Measurements from ENCODE around the gene MRPL44.

Gene MRPL44

DNA sequence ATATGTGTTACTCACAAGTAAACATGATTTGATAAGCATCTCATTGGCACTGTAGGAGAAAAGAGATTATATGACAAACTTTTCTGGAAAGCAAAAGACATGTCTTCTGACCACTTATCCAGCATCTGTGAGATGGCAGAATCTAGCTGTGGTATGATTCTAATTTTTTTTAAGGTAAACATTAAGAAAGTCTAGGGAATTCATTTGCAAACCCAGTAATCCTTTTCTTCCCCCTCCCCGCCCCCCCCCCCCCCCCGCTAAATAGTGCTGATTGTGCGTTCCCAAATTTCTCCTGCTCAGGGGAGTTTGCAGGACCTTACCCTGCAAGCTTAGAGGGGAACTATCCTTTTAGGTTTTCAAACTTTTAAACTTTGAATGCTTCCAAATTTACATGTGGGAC lies 12.1 kb downstream of the MRPL44 start:
- Histone ChIP-seq H3K18ac (ENCODE audit: low read length) (no peak overlapping the region), H2BK12ac (ENCODE audit: low read length) (no peak overlapping the region), H2BK5ac (ENCODE audit: low read depth, low read length, poor library complexity) (no peak overlapping the region), H3K9me3 (ENCODE audit: insufficient read depth, low read depth, low read length) (no peaks in the 10 kb centered on the region), H2AK5ac (ENCODE audit: low read length) (no peak overlapping the region), H3K36me3 (ENCODE audit: control insufficient read depth in 1 of 2, insufficient read depth in 2 of 2, low read length in 2 of 2) (peaks cover 10 to 11% of the 10 kb centered on the region in 2 experiments), H4K12ac (ENCODE audit: low read depth, low read length) (no peak overlapping the region), H3K9ac (ENCODE audit: low read length) (no peak overlapping the region), H3K4me2 (ENCODE audit: low read length) (no peak overlapping the region), H3K4me3 (ENCODE audit: low read depth, low read length) (no peak overlapping the region), H3K27me3 (ENCODE audit: insufficient read depth, low read length) (no peaks in the 10 kb centered on the region), H3K79me2 (ENCODE audit: control insufficient read depth, insufficient read depth, low read length, poor library complexity) (no peaks in the 10 kb centered on the region), H3K14ac (ENCODE audit: low read length) (no peak overlapping the region), H4K8ac (ENCODE audit: low read depth, low read length) (no peak overlapping the region), H3K27ac (ENCODE audit: low read depth, low read length) (no peak overlapping the region), H3K4ac (ENCODE audit: low read depth, low read length) (no peak overlapping the region), H4K91ac (ENCODE audit: low read depth, low read length) (no peak overlapping the region), H3K23ac (ENCODE audit: low read length) (no peak overlapping the region), H2AFZ (ENCODE audit: insufficient read depth, low read length, poor library complexity) (no peak overlapping the region), H2BK120ac (ENCODE audit: insufficient read depth, low read length, poor library complexity) (no peak overlapping the region), H3K4me1 (ENCODE audit: control insufficient read depth in 1 of 2, insufficient read depth in 2 of 2, low read length in 2 of 2) (no peaks in the 10 kb centered on the region), H3K79me1 (ENCODE audit: low read length) (no peaks in the 10 kb centered on the region)
- no peak for DNase-seq
- no CpG with 5 or more reads among the region's 3 CpGs for WGBS (ENCODE audit: extremely low coverage, insufficient coverage, insufficient read length)

GRCh38 chr2:223969856-223970255 lies 12.6 kb downstream of the MRPL44 start:
- Histone ChIP-seq H4K12ac (ENCODE audit: low read depth, low read length) (no peak overlapping the region), H2BK12ac (ENCODE audit: low read length) (no peak overlapping the region), H3K4ac (ENCODE audit: low read depth, low read length) (no peak overlapping the region), H3K4me2 (ENCODE audit: low read length) (no peak overlapping the region), H3K27me3 (ENCODE audit: insufficient read depth, low read length) (no peaks in the 10 kb centered on the region), H3K27ac (ENCODE audit: low read depth, low read length) (no peak overlapping the region), H3K9ac (ENCODE audit: low read length) (no peak overlapping the region), H3K14ac (ENCODE audit: low read length) (no peak overlapping the region), H3K18ac (ENCODE audit: low read length) (no peak overlapping the region), H2AK5ac (ENCODE audit: low read length) (no peak overlapping the region), H3K79me1 (ENCODE audit: low read length) (no peaks in the 10 kb centered on the region), H3K4me3 (ENCODE audit: low read depth, low read length) (no peak overlapping the region), H4K8ac (ENCODE audit: low read depth, low read length) (no peak overlapping the region), H3K36me3 (ENCODE audit: control insufficient read depth in 1 of 2, insufficient read depth in 2 of 2, low read length in 2 of 2) (peaks cover 10 to 11% of the 10 kb centered on the region in 2 experiments), H3K23ac (ENCODE audit: low read length) (no peak overlapping the region), H3K4me1 (ENCODE audit: control insufficient read depth in 1 of 2, insufficient read depth in 2 of 2, low read length in 2 of 2) (no peaks in the 10 kb centered on the region), H2BK120ac (ENCODE audit: insufficient read depth, low read length, poor library complexity) (no peak overlapping the region), H3K9me3 (ENCODE audit: insufficient read depth, low read depth, low read length) (no peaks in the 10 kb centered on the region), H3K79me2 (ENCODE audit: control insufficient read depth, insufficient read depth, low read length, poor library complexity) (no peaks in the 10 kb centered on the region), H2AFZ (ENCODE audit: insufficient read depth, low read length, poor library complexity) (no peak overlapping the region), H2BK5ac (ENCODE audit: low read depth, low read length, poor library complexity) (no peak overlapping the region), H4K91ac (ENCODE audit: low read depth, low read length) (no peak overlapping the region)
- peak; percentile 63 to 79 for DNase-seq
- WGBS (ENCODE audit: extremely low coverage, insufficient coverage, insufficient read length) = no CpG with 5 or more reads among the region's 1 CpG

DNA sequence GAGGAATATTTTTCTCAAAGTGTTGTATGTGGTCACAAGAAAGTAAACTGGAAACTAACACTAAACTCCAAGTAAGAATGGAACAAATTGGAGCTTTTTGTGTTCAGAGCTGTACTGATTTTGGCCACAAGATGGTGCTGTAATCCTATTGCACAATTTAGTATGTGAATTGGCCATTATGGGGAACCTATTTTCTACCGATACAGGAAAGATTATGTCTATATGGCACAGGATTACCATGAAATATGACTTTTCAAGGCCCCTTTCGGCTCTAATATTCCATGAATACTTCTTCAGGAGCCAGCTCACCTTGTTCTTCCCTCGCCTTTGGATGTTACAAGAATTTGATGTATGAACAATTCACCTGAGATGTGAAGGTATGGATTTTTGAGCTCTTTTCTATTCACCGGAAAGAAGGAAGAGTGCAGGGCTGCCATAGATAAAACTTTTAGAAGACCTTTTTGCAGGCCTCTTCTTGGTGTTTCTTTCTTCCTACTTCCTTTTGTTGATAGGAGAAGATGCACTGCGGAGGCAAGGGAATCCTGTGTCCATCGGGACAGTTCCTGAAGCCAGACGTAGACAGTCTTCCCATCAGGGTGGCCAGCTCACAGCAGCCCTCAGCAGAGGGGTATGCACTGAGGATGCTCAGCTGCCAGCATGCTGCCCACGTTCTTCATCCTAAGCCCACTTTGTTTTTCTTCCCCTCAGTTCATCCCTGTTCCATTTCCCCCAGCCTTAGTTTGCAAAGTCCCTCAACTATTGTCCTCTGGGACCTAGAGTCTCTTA lies 13.3 kb downstream of the MRPL44 start:
- no peaks in the 10 kb centered on the region for H3K9me3 ChIP-seq (ENCODE audit: insufficient read depth, low read depth, low read length)
- H3K4me3 ChIP-seq (ENCODE audit: low read depth, low read length) = no peak overlapping the region
- no peak overlapping the region for H3K9ac ChIP-seq (ENCODE audit: low read length)
- H2AFZ ChIP-seq (ENCODE audit: insufficient read depth, low read length, poor library complexity) = no peak overlapping the region
- H3K79me1 ChIP-seq (ENCODE audit: low read length) = no peaks in the 10 kb centered on the region
- H3K27me3 ChIP-seq (ENCODE audit: insufficient read depth, low read length) = no peaks in the 10 kb centered on the region
- H3K4me1 ChIP-seq (ENCODE audit: control insufficient read depth in 1 of 2, insufficient read depth in 2 of 2, low read length in 2 of 2) = no peaks in the 10 kb centered on the region
- H3K79me2 ChIP-seq (ENCODE audit: control insufficient read depth, insufficient read depth, low read length, poor library complexity) = no peaks in the 10 kb centered on the region
- no peak overlapping the region for H3K4ac ChIP-seq (ENCODE audit: low read depth, low read length)
- no peak overlapping the region for H2AK5ac ChIP-seq (ENCODE audit: low read length)
- no peak overlapping the region for H4K8ac ChIP-seq (ENCODE audit: low read depth, low read length)
- DNase-seq = peak; percentile 64 to 94
- H3K23ac ChIP-seq (ENCODE audit: low read length) = no peak overlapping the region
- no peak overlapping the region for H2BK120ac ChIP-seq (ENCODE audit: insufficient read depth, low read length, poor library complexity)
- no peak overlapping the region for H4K12ac ChIP-seq (ENCODE audit: low read depth, low read length)
- no peak overlapping the region for H3K4me2 ChIP-seq (ENCODE audit: low read length)
- WGBS (ENCODE audit: extremely low coverage, insufficient coverage, insufficient read length) = no CpG with 5 or more reads among the region's 8 CpGs
- no peak overlapping the region for H2BK12ac ChIP-seq (ENCODE audit: low read length)
- H3K18ac ChIP-seq (ENCODE audit: low read length) = no peak overlapping the region
- H4K91ac ChIP-seq (ENCODE audit: low read depth, low read length) = no peak overlapping the region
- no peak overlapping the region for H2BK5ac ChIP-seq (ENCODE audit: low read depth, low read length, poor library complexity)
- H3K36me3 ChIP-seq (ENCODE audit: control insufficient read depth in 1 of 2, insufficient read depth in 2 of 2, low read length in 2 of 2) = peaks cover 10 to 11% of the 10 kb centered on the region in 2 experiments
- no peak overlapping the region for H3K27ac ChIP-seq (ENCODE audit: low read depth, low read length)
- no peak overlapping the region for H3K14ac ChIP-seq (ENCODE audit: low read length)

- Histone ChIP-seq H3K4me1 (ENCODE audit: control insufficient read depth in 1 of 2, insufficient read depth in 2 of 2, low read length in 2 of 2) (no peaks in the 10 kb centered on the region), H4K12ac (ENCODE audit: low read depth, low read length) (no peak overlapping the region), H4K91ac (ENCODE audit: low read depth, low read length) (no peak overlapping the region), H3K23ac (ENCODE audit: low read length) (no peak overlapping the region), H2BK5ac (ENCODE audit: low read depth, low read length, poor library complexity) (no peak overlapping the region), H2BK120ac (ENCODE audit: insufficient read depth, low read length, poor library complexity) (no peak overlapping the region), H3K4me2 (ENCODE audit: low read length) (no peak overlapping the region), H2AFZ (ENCODE audit: insufficient read depth, low read length, poor library complexity) (no peak overlapping the region), H2AK5ac (ENCODE audit: low read length) (no peak overlapping the region), H3K79me2 (ENCODE audit: control insufficient read depth, insufficient read depth, low read length, poor library complexity) (no peaks in the 10 kb centered on the region), H3K36me3 (ENCODE audit: control insufficient read depth in 1 of 2, insufficient read depth in 2 of 2, low read length in 2 of 2) (peaks cover 6% of the 10 kb centered on the region in 2 experiments), H3K79me1 (ENCODE audit: low read length) (no peaks in the 10 kb centered on the region), H3K27me3 (ENCODE audit: insufficient read depth, low read length) (no peaks in the 10 kb centered on the region), H3K9me3 (ENCODE audit: insufficient read depth, low read depth, low read length) (no peaks in the 10 kb centered on the region), H3K14ac (ENCODE audit: low read length) (no peak overlapping the region), H3K27ac (ENCODE audit: low read depth, low read length) (no peak overlapping the region), H4K8ac (ENCODE audit: low read depth, low read length) (no peak overlapping the region), H3K9ac (ENCODE audit: low read length) (no peak overlapping the region), H3K4ac (ENCODE audit: low read depth, low read length) (no peak overlapping the region), H3K4me3 (ENCODE audit: low read depth, low read length) (no peak overlapping the region), H2BK12ac (ENCODE audit: low read length) (no peak overlapping the region), H3K18ac (ENCODE audit: low read length) (no peak overlapping the region)
- WGBS (ENCODE audit: extremely low coverage, insufficient coverage, insufficient read length) = no CpG with 5 or more reads among the region's 5 CpGs
- peak in 1 of 2 donors; percentile 33 for DNase-seq
Observed at GRCh38 chr2:223971731-223972130, 14.5 kb downstream of the MRPL44 start.
